Right lung (tissue), 5 donors: Measurements from ENCODE around the gene WDR90. TPM values are rescaled to one million over a fixed set of nuclear protein-coding genes. Genes with fewer than 3 reads are reported as not detected.

ENCODE experiments used
- DNase-seq, 2 donors: peaks; one replicate each; pipeline ENCODE4 v3.0.0-alpha.2; 2013
- polyA plus RNA-seq, 5 donors: library from polyadenylated mRNA; unstranded; fragments of 120-200 nt; gene quantifications; one replicate each; pipeline versions ENCODE4 v1.2.1 to v1.2.3, GENCODE V29; 2013; ENCODE audit warnings: inconsistent platforms in 1 of 5, low replicate concordance in 1 of 5; ENCODE audit not compliant: insufficient read length in 5 of 5, insufficient read depth in 1 of 5

WDR90 gene
- polyA plus RNA-seq, 5 donors: 31.5 to 52.8 (median 39.5) TPM

GRCh38 chr16:674968-675883 is 26.1 kb downstream of the WDR90 start, which contains the start of gene RHBDL1:
Gene RHBDL1 (plus strand): TSS chr16:675671. CDS start chr16:675791, 120 bp downstream.
- DNase-seq: no peak

GRCh38 chr16:675884-676564 is 26.9 kb downstream of the WDR90 start:
- no peak for DNase-seq

- no peak for DNase-seq
Observed at GRCh38 chr16:676565-676902, 27.4 kb downstream of the WDR90 start.

- DNase-seq: no peak
Observed at GRCh38 chr16:676913-677312, 27.7 kb downstream of the WDR90 start.

- DNase-seq: no peak
Observed at GRCh38 chr16:677316-678190, 28.4 kb downstream of the WDR90 start.

GRCh38 chr16:678209-678857 is 29.2 kb downstream of the WDR90 start:
- no peak for DNase-seq

GRCh38 chr16:678858-679813 is 30.0 kb downstream of the WDR90 start:
- DNase-seq: peak; percentile 81 to 83

- peak; percentile 77 to 83 for DNase-seq
Observed at GRCh38 chr16:679814-680624, 30.9 kb downstream of the WDR90 start, which contains the start of gene STUB1. Gene STUB1 (plus strand): TSS chr16:680410. CDS start chr16:680526, 116 bp downstream.

- DNase-seq: no peak
Observed at GRCh38 chr16:680625-680945, 31.4 kb downstream of the WDR90 start.

GRCh38 chr16:680967-681745 is 32.0 kb downstream of the WDR90 start:
- no peak for DNase-seq

GRCh38 chr16:681746-682427 is 32.7 kb downstream of the WDR90 start:
- DNase-seq: no peak

- DNase-seq: no peak
Observed at GRCh38 chr16:682493-683395, 33.6 kb downstream of the WDR90 start.

- no peak for DNase-seq
Observed at GRCh38 chr16:683396-684070, 34.4 kb downstream of the WDR90 start.

GRCh38 chr16:684071-684794 is 35.1 kb downstream of the WDR90 start, which contains the start of gene JMJD8:
Gene JMJD8 (minus strand): TSS chr16:684334. CDS start chr16:684319, 15 bp downstream.
- peak; percentile 93 for DNase-seq

GRCh38 chr16:684961-685696 is 36.0 kb downstream of the WDR90 start:
- DNase-seq: no peak
